Trophoblast cell (in vitro differentiated cells and primary cell): Measurements from ENCODE around the gene EML1.

Experiments used
- DNase-seq, 2 donors: peaks; one replicate each; pipeline ENCODE4 v3.0.0-alpha.2; 2016
- H2AFZ ChIP-seq: 2 replicates; pipeline ENCODE4 v1.6.1; 2013; ENCODE audit warnings: low read length, moderate library complexity, mild to moderate bottlenecking; ENCODE audit not compliant: insufficient read depth, poor library complexity
- H2AK5ac ChIP-seq: 2 replicates; pipeline ENCODE4 v1.6.1; 2013; ENCODE audit warnings: mild to moderate bottlenecking, low read length
- H2BK120ac ChIP-seq: 2 replicates; pipeline ENCODE4 v1.6.1; 2013; ENCODE audit warnings: low read length, mild to moderate bottlenecking, moderate library complexity; ENCODE audit not compliant: insufficient read depth, poor library complexity
- H2BK12ac ChIP-seq: 2 replicates; pipeline ENCODE4 v1.6.1; 2013; ENCODE audit warnings: mild to moderate bottlenecking, low read length, moderate library complexity
- H2BK5ac ChIP-seq: 2 replicates; pipeline ENCODE4 v1.6.1; 2013; ENCODE audit warnings: low read length, low read depth, moderate library complexity, mild to moderate bottlenecking; ENCODE audit not compliant: poor library complexity
- H3K14ac ChIP-seq: 2 replicates; pipeline ENCODE4 v1.6.1; 2013; ENCODE audit warnings: mild to moderate bottlenecking, low read length
- H3K18ac ChIP-seq: 2 replicates; pipeline ENCODE4 v1.6.1; 2013; ENCODE audit warnings: mild to moderate bottlenecking, low read length
- H3K23ac ChIP-seq: 2 replicates; pipeline ENCODE4 v1.6.1; 2013; ENCODE audit warnings: low read length
- H3K27ac ChIP-seq: 2 replicates; pipeline ENCODE4 v1.5.1; 2013; ENCODE audit warnings: low read depth, mild to moderate bottlenecking, inconsistent platforms, low read length, moderate library complexity
- H3K27me3 ChIP-seq: 2 replicates; pipeline ENCODE4 v1.6.1; 2013; ENCODE audit warnings: inconsistent platforms, mild to moderate bottlenecking, low read length, moderate library complexity; ENCODE audit not compliant: insufficient read depth
- H3K36me3 ChIP-seq, 2 experiments: 1 replicate in 1 of 2; 2 replicates in 1 of 2; pipeline ENCODE4 v1.6.1; 2013; ENCODE audit warnings: low read length in 2 of 2, mild to moderate bottlenecking in 2 of 2, moderate library complexity in 1 of 2; ENCODE audit not compliant: insufficient read depth in 2 of 2, control insufficient read depth in 1 of 2
- H3K4ac ChIP-seq: 2 replicates; pipeline ENCODE4 v1.6.1; 2013; ENCODE audit warnings: low read depth, mild to moderate bottlenecking, low read length, moderate library complexity
- H3K4me1 ChIP-seq, 2 experiments: 1 replicate in 1 of 2; 2 replicates in 1 of 2; pipeline ENCODE4 v1.6.1; 2013; ENCODE audit warnings: low read length in 2 of 2, mild to moderate bottlenecking in 2 of 2, moderate library complexity in 1 of 2; ENCODE audit not compliant: insufficient read depth in 2 of 2, control insufficient read depth in 1 of 2
- H3K4me2 ChIP-seq: 2 replicates; pipeline ENCODE4 v1.6.1; 2013; ENCODE audit warnings: inconsistent platforms, mild to moderate bottlenecking, low read length, moderate library complexity
- H3K4me3 ChIP-seq: 2 replicates; pipeline ENCODE4 v1.5.1; 2013; ENCODE audit warnings: mild to moderate bottlenecking, low read depth, low read length, inconsistent platforms
- H3K79me1 ChIP-seq: one replicate; pipeline ENCODE4 v1.6.1; 2013; ENCODE audit warnings: low read length
- H3K79me2 ChIP-seq: 2 replicates; pipeline ENCODE4 v1.6.1; 2013; ENCODE audit warnings: low read length, mild to moderate bottlenecking; ENCODE audit not compliant: control insufficient read depth, insufficient read depth, poor library complexity
- H3K9ac ChIP-seq: 2 replicates; pipeline ENCODE4 v1.6.1; 2013; ENCODE audit warnings: mild to moderate bottlenecking, low read length
- H3K9me3 ChIP-seq: 2 replicates; pipeline ENCODE4 v1.6.1; 2013; ENCODE audit warnings: low read depth, mild to moderate bottlenecking, control low read depth, inconsistent platforms, low read length; ENCODE audit not compliant: insufficient read depth
- H4K12ac ChIP-seq: 2 replicates; pipeline ENCODE4 v1.6.1; 2013; ENCODE audit warnings: low read depth, mild to moderate bottlenecking, low read length, moderate library complexity
- H4K8ac ChIP-seq: 2 replicates; pipeline ENCODE4 v1.6.1; 2013; ENCODE audit warnings: low read depth, mild to moderate bottlenecking, low read length, moderate library complexity
- H4K91ac ChIP-seq: one replicate; pipeline ENCODE4 v1.6.1; 2013; ENCODE audit warnings: low read depth, mild to moderate bottlenecking, low read length, moderate library complexity
- WGBS: extraction: QIAGEN DNeasy Blood & Tissue Kit; methylation state at CpG from one replicate; pipeline ENCODE4 v1.1.7; 2013; ENCODE audit warnings: missing lambda C conversion rate; ENCODE audit not compliant: insufficient read length, insufficient coverage; ENCODE audit errors: extremely low coverage; 5-methylcytosine and 5-hydroxymethylcytosine counted together

The EML1 gene

DNA sequence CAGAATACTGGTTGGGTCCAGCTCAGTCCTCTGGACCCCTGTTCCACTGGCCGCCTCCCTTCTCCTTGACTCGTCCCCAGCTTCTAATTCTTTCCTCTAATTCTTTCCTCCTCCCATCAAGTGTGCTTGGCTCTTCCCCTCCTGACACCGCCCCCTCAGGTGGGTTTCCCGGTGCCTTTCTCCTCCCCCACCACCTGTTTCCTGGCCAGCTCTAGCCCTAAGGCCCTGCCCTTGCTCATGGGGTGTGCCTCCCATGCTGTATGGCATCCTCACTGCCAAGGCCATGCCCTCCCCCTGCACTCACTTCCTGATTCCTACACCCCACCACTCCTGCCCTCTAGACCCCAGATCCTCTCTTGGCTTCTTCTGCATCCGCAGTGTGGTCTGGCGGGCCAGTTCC, 12.1 kb upstream of the EML1 start:
- Histone ChIP-seq H4K91ac (no peak overlapping the region), H3K9me3 (no peaks in the 10 kb centered on the region), H3K23ac (no peak overlapping the region), H2BK120ac (no peak overlapping the region), H3K18ac (no peak overlapping the region), H2AK5ac (no peak overlapping the region), H3K4me2 (no peak overlapping the region), H3K36me3 (no peaks in the 10 kb centered on the region), H3K14ac (no peak overlapping the region), H2BK5ac (no peak overlapping the region), H2BK12ac (no peak overlapping the region), H3K4me1 (peaks cover 6 to 8% of the 10 kb centered on the region in 2 experiments), H3K9ac (no peak overlapping the region), H2AFZ (no peak overlapping the region), H3K27me3 (no peaks in the 10 kb centered on the region), H3K79me2 (no peaks in the 10 kb centered on the region), H4K12ac (no peak overlapping the region), H3K4ac (no peak overlapping the region), H3K79me1 (no peaks in the 10 kb centered on the region), H3K27ac (no peak overlapping the region), H3K4me3 (no peak overlapping the region), H4K8ac (no peak overlapping the region)
- WGBS = no CpG with 5 or more reads among the region's 6 CpGs
- DNase-seq = no peak

DNA sequence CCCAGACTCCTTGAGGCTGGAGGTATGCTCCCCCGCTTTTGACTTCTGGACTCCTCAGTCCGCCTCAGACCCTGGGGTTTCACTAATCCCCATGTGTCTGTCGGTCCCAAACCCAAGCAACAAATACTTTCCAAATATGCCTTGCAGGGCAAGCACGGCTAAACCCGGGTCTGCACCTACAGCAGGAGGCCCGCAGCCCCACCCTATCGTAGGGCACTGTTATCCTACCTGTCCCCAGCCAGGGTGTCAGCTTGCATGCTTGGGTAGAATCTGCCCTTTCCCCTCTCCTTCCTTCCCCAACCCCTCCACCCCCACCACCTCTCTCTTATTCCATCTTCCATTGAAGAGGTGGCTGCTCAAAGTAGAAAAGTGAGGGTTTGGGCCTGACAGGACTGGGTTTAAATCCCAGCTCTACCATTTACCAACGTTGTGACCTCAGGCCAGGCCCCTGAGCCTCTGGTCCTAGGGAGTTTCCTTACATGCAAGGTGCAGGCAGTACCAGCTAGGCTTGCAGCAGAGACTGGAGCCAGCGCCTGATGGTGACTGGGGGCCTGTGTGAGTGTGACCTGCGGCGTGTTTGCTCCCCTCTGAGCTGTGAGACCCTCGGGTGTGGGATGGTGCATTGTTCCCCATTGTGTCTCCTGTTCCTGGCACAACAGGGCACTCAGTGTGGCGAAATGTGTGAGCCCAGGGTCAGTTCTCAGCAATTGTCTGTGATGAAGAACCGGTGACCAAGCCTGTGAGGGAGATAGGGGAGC, 11.2 kb upstream of the EML1 start:
- H3K4me2 ChIP-seq = no peak overlapping the region
- no peaks in the 10 kb centered on the region for H3K36me3 ChIP-seq
- WGBS = no CpG with 5 or more reads among the region's 14 CpGs
- no peak overlapping the region for H2AK5ac ChIP-seq
- no peak overlapping the region for H2BK12ac ChIP-seq
- H3K9ac ChIP-seq = no peak overlapping the region
- no peak overlapping the region for H4K91ac ChIP-seq
- H3K27ac ChIP-seq = no peak overlapping the region
- no peak overlapping the region for H4K12ac ChIP-seq
- H3K79me1 ChIP-seq = no peaks in the 10 kb centered on the region
- H3K4me1 ChIP-seq = peaks cover 6 to 8% of the 10 kb centered on the region in 2 experiments
- H2BK5ac ChIP-seq = no peak overlapping the region
- no peak overlapping the region for H4K8ac ChIP-seq
- no peaks in the 10 kb centered on the region for H3K9me3 ChIP-seq
- no peaks in the 10 kb centered on the region for H3K79me2 ChIP-seq
- H3K4ac ChIP-seq = no peak overlapping the region
- no peaks in the 10 kb centered on the region for H3K27me3 ChIP-seq
- H3K18ac ChIP-seq = no peak overlapping the region
- no peak overlapping the region for H3K14ac ChIP-seq
- H3K4me3 ChIP-seq = no peak overlapping the region
- no peak overlapping the region for H3K23ac ChIP-seq
- H2AFZ ChIP-seq = no peak overlapping the region
- DNase-seq = no peak
- no peak overlapping the region for H2BK120ac ChIP-seq

DNA sequence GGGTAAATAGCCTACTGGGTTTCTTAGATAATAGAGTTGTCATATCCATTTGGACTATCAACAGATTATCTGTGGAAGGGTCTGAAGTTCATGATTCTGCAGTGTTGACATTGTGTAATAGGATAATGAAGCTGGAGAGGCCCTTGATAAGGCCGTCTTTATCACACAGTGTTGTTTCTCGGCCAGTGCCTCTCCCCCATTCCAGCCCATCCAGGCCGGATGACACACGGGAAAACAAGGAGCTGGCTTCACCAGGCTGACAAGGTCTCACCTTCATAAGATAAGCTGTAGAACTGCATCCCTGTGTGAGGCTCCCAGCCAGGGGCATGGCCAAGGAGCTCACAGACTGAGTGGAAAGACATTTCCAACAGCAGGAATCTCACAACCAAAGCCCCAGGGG, 8.7 kb upstream of the EML1 start:
- Histone ChIP-seq H3K79me2 (no peaks in the 10 kb centered on the region), H3K27ac (no peak overlapping the region), H3K23ac (no peak overlapping the region), H2BK120ac (no peak overlapping the region), H3K4me1 (peaks cover 6 to 8% of the 10 kb centered on the region in 2 experiments), H4K91ac (no peak overlapping the region), H3K36me3 (no peaks in the 10 kb centered on the region), H2BK12ac (no peak overlapping the region), H4K12ac (no peak overlapping the region), H2AFZ (no peak overlapping the region), H3K18ac (no peak overlapping the region), H3K14ac (no peak overlapping the region), H3K27me3 (no peaks in the 10 kb centered on the region), H2AK5ac (no peak overlapping the region), H3K4me3 (no peak overlapping the region), H2BK5ac (no peak overlapping the region), H3K9me3 (no peaks in the 10 kb centered on the region), H3K9ac (no peak overlapping the region), H3K79me1 (no peaks in the 10 kb centered on the region), H3K4me2 (no peak overlapping the region), H3K4ac (no peak overlapping the region), H4K8ac (no peak overlapping the region)
- DNase-seq = no peak
- no CpG with 5 or more reads among the region's 4 CpGs for WGBS

DNA sequence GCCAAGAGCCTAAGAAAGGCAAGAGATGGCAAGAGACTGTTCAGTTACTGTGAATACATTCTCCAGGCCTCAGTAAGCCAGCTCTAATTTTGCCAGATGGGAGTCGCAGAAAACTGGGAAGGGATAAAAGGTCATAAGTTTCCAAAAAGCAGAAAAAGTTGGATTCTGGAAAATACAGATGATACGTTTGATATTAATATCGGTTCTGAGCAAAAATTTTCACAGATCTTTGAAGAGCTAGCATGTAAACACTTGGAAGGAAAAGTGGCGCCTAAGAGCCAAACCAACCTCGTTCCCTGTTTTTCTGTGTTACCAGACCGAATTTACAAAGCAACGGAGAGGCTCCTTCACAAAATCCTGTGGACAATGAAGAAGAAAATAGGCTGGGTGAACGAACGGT, 7.8 kb upstream of the EML1 start:
- peaks cover 6 to 8% of the 10 kb centered on the region in 2 experiments for H3K4me1 ChIP-seq
- no peak overlapping the region for H2BK120ac ChIP-seq
- H3K23ac ChIP-seq = no peak overlapping the region
- no peak overlapping the region for H4K8ac ChIP-seq
- no peak overlapping the region for H3K14ac ChIP-seq
- H4K91ac ChIP-seq = no peak overlapping the region
- H2AK5ac ChIP-seq = no peak overlapping the region
- no peak overlapping the region for H3K9ac ChIP-seq
- no peak overlapping the region for H3K4me3 ChIP-seq
- H3K79me1 ChIP-seq = no peaks in the 10 kb centered on the region
- H3K79me2 ChIP-seq = no peaks in the 10 kb centered on the region
- DNase-seq = no peak
- H3K18ac ChIP-seq = no peak overlapping the region
- no peak overlapping the region for H4K12ac ChIP-seq
- H3K4me2 ChIP-seq = no peak overlapping the region
- H3K27ac ChIP-seq = no peak overlapping the region
- H2BK12ac ChIP-seq = no peak overlapping the region
- no peaks in the 10 kb centered on the region for H3K9me3 ChIP-seq
- WGBS = no CpG with 5 or more reads among the region's 9 CpGs
- no peak overlapping the region for H2AFZ ChIP-seq
- no peak overlapping the region for H3K4ac ChIP-seq
- H3K27me3 ChIP-seq = no peaks in the 10 kb centered on the region
- H3K36me3 ChIP-seq = no peaks in the 10 kb centered on the region
- no peak overlapping the region for H2BK5ac ChIP-seq
